CD4-positive, CD25-positive, alpha-beta regulatory T cell (primary cell): Measurements from ENCODE around the gene GGT5. TPM values are rescaled to one million over a fixed set of nuclear protein-coding genes. Genes with fewer than 3 reads are reported as not detected.

Experiments
- ATAC-seq, 2 donors: fragments of 150-1000 bp; cut with Tn5 transposase; one replicate each; pipeline ENCODE4 v1.10.0; 2021; ENCODE audit warnings: low read depth in 2 of 2, moderate number of reproducible peaks in 2 of 2, moderate library complexity in 1 of 2
- DNase-seq, 3 donors: peaks; one replicate each; pipeline versions ENCODE4 v3.0.0 to v3.0.0-alpha.2; 2012 to 2022; ENCODE audit warnings: mixed read lengths in 1 of 3
- H3K27ac ChIP-seq: one replicate; pipeline ENCODE4 v1.7.0; 2013; ENCODE audit warnings: mild to moderate bottlenecking, low read length; ENCODE audit not compliant: insufficient read depth, poor library complexity, severe bottlenecking
- H3K27me3 ChIP-seq: one replicate; pipeline ENCODE4 v1.7.0; 2013; ENCODE audit warnings: low read length; ENCODE audit not compliant: control insufficient read depth, insufficient read depth
- H3K36me3 ChIP-seq: one replicate; pipeline ENCODE4 v1.7.0; 2013; ENCODE audit warnings: mild to moderate bottlenecking, low read length, moderate library complexity; ENCODE audit not compliant: control insufficient read depth, insufficient read depth
- H3K4me1 ChIP-seq: 2 replicates; pipeline ENCODE4 v1.7.0; 2013; ENCODE audit warnings: mild to moderate bottlenecking, low read length; ENCODE audit not compliant: insufficient read depth, control insufficient read depth, poor library complexity, severe bottlenecking
- H3K4me3 ChIP-seq: one replicate; pipeline ENCODE4 v1.7.0; 2013; ENCODE audit warnings: low read depth, mild to moderate bottlenecking, low read length, moderate library complexity
- H3K9me3 ChIP-seq, 2 experiments: 1 replicate in 1 of 2; 2 replicates in 1 of 2; pipeline ENCODE4 v1.7.0; 2013; ENCODE audit warnings: low read length in 2 of 2, mild to moderate bottlenecking in 1 of 2, moderate library complexity in 1 of 2; ENCODE audit not compliant: control insufficient read depth in 2 of 2
- H3K27ac Mint-ChIP-seq, 3 donors: one replicate each; pipeline ENCODE4 v1.8.0; 2020 to 2022; ENCODE audit warnings: mild to moderate bottlenecking in 3 of 3, mixed read lengths in 3 of 3, moderate library complexity in 2 of 3
- H3K27me3 Mint-ChIP-seq: one replicate; pipeline ENCODE4 v1.8.0; 2022; ENCODE audit warnings: mild to moderate bottlenecking, mixed read lengths
- H3K36me3 Mint-ChIP-seq: one replicate; pipeline ENCODE4 v1.8.0; 2020; ENCODE audit warnings: mixed read lengths
- H3K4me1 Mint-ChIP-seq, 4 donors: one replicate each; pipeline ENCODE4 v1.8.0; 2020 to 2022; ENCODE audit warnings: mixed read lengths in 4 of 4, mild to moderate bottlenecking in 1 of 4
- H3K4me3 Mint-ChIP-seq, 4 donors: one replicate each; pipeline ENCODE4 v1.8.0; 2020 to 2022; ENCODE audit warnings: mild to moderate bottlenecking in 4 of 4, mixed read lengths in 4 of 4, moderate library complexity in 3 of 4
- H3K9me3 Mint-ChIP-seq, 7 donors: one replicate each; pipeline ENCODE4 v1.8.0; 2020 to 2022; ENCODE audit warnings: mixed read lengths in 7 of 7, mild to moderate bottlenecking in 3 of 7, moderate library complexity in 2 of 7
- polyA plus RNA-seq, 4 donors: library from polyadenylated mRNA; unstranded; fragments of 300-500 nt; fragmentation: Illumina TruSeq; gene quantifications; one replicate each; pipeline ENCODE4 v1.2.3, GENCODE V29; 2021
- total RNA-seq: library from RNA; stranded (reverse); gene quantifications from one replicate; pipeline ENCODE4 v1.2.3, GENCODE V29; 2022

Gene GGT5
- total and polyA plus RNA-seq, 5 donors from 2014 or later = not detected

DNA sequence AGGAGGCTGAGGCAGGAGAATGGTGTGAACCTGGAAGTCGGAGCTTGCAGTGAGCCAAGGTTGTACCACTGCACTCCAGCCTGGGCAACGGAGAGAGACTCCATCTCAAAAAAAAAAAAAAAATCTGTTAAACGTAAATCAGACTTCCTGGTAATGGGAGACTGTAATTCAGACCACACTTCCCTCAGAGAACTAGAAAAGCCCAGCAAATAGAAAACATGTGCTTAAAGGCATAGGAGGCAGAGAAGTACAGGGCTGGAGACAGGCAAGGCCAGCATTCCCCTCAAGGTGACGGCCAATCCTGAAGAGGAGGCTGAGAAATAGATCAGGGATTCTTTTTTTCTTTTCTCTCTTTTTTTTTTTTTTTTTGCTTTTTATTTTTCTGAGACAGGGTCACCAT, 8.2 kb downstream of the GGT5 start:
- Mint-ChIP-seq H3K4me3 (no peak overlapping the region), H3K9me3 (no peaks in the 10 kb centered on the region), H3K36me3 (no peaks in the 10 kb centered on the region), H3K27me3 (no peaks in the 10 kb centered on the region), H3K27ac (no peak overlapping the region), H3K4me1 (peaks cover 0 to 6% (median 2%) of the 10 kb centered on the region in 4 donors)
- Histone ChIP-seq H3K9me3 (no peaks in the 10 kb centered on the region), H3K27me3 (no peaks in the 10 kb centered on the region), H3K27ac (no peak overlapping the region), H3K4me1 (no peaks in the 10 kb centered on the region), H3K4me3 (no peak overlapping the region), H3K36me3 (no peaks in the 10 kb centered on the region)
- DNase-seq (no peak), ATAC-seq (no peak)

DNA sequence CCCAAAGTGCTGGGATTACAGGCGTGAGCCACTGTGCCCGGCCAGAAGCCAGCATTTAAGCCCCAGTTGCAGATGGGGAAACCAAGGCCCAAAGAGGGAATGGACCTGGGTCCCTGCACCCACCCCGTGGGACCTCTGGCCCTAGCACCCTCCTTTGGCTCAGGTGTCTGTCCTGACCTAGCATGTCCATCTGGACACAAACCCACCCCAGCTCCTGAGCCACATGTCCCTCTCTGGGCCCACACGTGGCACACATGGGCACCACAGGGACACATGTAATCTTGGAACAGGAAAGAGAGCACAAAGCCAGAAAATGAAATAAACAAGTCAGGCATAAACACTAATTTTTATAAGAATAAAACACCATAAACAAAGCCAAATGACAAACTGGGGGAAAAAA, 9.6 kb downstream of the GGT5 start:
- no peak overlapping the region for H3K27ac Mint-ChIP-seq
- no peaks in the 10 kb centered on the region for H3K9me3 Mint-ChIP-seq
- H3K4me3 ChIP-seq = no peak overlapping the region
- no peak for DNase-seq
- H3K36me3 ChIP-seq = no peaks in the 10 kb centered on the region
- H3K9me3 ChIP-seq = no peaks in the 10 kb centered on the region
- no peak for ATAC-seq
- no peaks in the 10 kb centered on the region for H3K4me1 ChIP-seq
- no peaks in the 10 kb centered on the region for H3K27me3 Mint-ChIP-seq
- H3K36me3 Mint-ChIP-seq = no peaks in the 10 kb centered on the region
- H3K4me1 Mint-ChIP-seq = peaks cover 0 to 2% (median 0%) of the 10 kb centered on the region in 4 donors
- no peaks in the 10 kb centered on the region for H3K27me3 ChIP-seq
- H3K27ac ChIP-seq = no peak overlapping the region
- H3K4me3 Mint-ChIP-seq = no peak overlapping the region

DNA sequence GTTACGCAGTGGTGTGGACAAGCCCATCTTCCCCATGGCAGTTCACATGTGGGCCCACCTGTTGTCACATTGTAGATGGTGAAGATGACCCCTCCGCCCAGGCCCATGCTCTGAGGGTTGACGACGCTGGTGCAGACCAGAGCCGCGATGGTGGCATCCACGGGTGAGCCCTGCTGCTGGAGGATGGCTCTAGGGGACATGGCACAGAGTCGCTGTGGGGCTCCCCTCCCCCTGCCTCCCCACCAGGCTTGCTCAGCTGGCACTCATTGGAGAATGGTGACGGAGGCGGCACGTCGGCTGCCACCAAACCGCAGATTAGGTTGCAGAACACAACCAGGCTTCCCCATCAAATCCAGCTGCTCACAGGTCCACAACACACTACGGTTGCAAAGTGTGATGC, 11.1 kb downstream of the GGT5 start:
- Histone ChIP-seq H3K4me3 (no peak overlapping the region), H3K9me3 (no peaks in the 10 kb centered on the region), H3K4me1 (no peaks in the 10 kb centered on the region), H3K27ac (no peak overlapping the region), H3K27me3 (no peaks in the 10 kb centered on the region), H3K36me3 (no peaks in the 10 kb centered on the region)
- H3K27ac Mint-ChIP-seq = no peak overlapping the region
- H3K4me3 Mint-ChIP-seq = no peak overlapping the region
- H3K4me1 Mint-ChIP-seq = peaks cover 0 to 2% (median 0%) of the 10 kb centered on the region in 4 donors
- no peaks in the 10 kb centered on the region for H3K9me3 Mint-ChIP-seq
- ATAC-seq (no peak), DNase-seq (no peak)
- no peaks in the 10 kb centered on the region for H3K36me3 Mint-ChIP-seq
- H3K27me3 Mint-ChIP-seq = no peaks in the 10 kb centered on the region

DNA sequence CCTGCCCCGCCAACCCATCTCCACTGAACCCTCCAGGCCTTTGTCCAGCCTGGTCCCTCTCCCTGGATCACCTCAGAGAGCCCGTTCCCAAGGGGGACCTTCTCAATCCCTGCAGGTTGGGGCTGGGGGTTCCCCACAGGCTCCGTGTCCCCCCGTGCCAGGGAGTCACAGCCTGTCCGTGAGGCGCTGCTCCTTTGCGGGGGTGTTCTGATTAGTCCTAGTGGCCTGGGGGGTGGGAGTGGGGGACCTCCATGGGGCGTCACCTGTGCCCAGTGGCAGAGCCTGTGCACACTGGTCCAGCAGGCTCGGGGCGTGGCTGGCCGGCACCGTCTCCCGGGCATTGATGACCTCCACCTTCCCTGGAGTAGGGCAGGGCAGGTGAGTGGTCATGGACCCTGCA, 11.6 kb downstream of the GGT5 start:
- Histone ChIP-seq H3K27me3 (no peaks in the 10 kb centered on the region), H3K9me3 (no peaks in the 10 kb centered on the region), H3K27ac (no peak overlapping the region), H3K4me3 (no peak overlapping the region), H3K4me1 (no peaks in the 10 kb centered on the region), H3K36me3 (no peaks in the 10 kb centered on the region)
- Mint-ChIP-seq H3K9me3 (no peaks in the 10 kb centered on the region), H3K36me3 (no peaks in the 10 kb centered on the region), H3K4me3 (no peak overlapping the region), H3K27ac (no peak overlapping the region), H3K27me3 (no peaks in the 10 kb centered on the region), H3K4me1 (peaks cover 0 to 2% (median 0%) of the 10 kb centered on the region in 4 donors)
- ATAC-seq (no peak), DNase-seq (no peak)

DNA sequence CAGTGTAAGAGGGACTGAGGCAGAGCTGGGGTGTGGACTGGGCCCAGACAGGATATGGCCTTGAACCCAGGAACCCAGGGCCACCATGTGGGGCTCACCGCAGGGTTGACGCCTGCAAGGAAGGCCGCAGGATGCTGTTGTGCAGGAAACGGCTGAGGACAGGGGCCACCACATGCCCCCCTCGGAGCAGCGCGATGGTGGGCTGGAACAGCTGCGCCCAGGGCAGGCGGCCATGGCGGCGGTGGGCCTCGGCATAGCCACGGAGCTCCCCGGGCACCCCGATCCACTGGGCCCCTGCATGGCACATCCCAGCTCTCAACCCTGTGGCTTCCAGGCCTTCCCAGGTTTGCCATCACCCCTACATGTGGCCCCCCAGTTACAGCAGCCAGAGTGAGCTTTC, 12.2 kb downstream of the GGT5 start:
- Mint-ChIP-seq H3K27me3 (no peaks in the 10 kb centered on the region), H3K9me3 (no peaks in the 10 kb centered on the region), H3K4me1 (peaks cover 0 to 2% (median 0%) of the 10 kb centered on the region in 4 donors), H3K36me3 (no peaks in the 10 kb centered on the region), H3K27ac (no peak overlapping the region), H3K4me3 (no peak overlapping the region)
- Histone ChIP-seq H3K27me3 (no peaks in the 10 kb centered on the region), H3K36me3 (no peaks in the 10 kb centered on the region), H3K27ac (no peak overlapping the region), H3K4me3 (no peak overlapping the region), H3K9me3 (no peaks in the 10 kb centered on the region), H3K4me1 (no peaks in the 10 kb centered on the region)
- DNase-seq = no peak
- no peak for ATAC-seq

DNA sequence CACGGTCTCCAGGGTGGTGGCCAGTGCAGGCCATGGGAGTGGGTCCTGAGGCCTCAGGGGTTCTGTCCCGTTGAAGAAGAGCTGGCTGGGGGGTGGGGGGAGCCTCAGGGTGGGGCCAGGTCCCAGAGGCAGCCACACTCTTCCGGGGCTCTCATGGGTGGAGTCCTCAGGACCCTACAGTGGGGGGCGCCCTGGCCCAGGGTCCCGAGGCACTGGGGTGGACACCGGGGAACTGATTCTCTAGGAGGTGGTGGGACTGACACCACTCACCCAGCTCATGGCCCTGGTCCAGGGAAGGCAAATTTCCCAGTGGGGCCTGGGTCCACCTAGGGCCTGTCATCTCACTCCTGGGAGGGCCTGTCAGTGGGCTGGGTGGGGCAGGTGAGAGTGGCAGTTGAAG, 12.8 kb downstream of the GGT5 start:
- Mint-ChIP-seq H3K36me3 (no peaks in the 10 kb centered on the region), H3K9me3 (no peaks in the 10 kb centered on the region), H3K27ac (no peak overlapping the region), H3K4me1 (peaks cover 0 to 2% (median 0%) of the 10 kb centered on the region in 4 donors), H3K4me3 (no peak overlapping the region), H3K27me3 (no peaks in the 10 kb centered on the region)
- no peaks in the 10 kb centered on the region for H3K9me3 ChIP-seq
- H3K27ac ChIP-seq = no peak overlapping the region
- no peaks in the 10 kb centered on the region for H3K27me3 ChIP-seq
- H3K4me1 ChIP-seq = no peaks in the 10 kb centered on the region
- no peak overlapping the region for H3K4me3 ChIP-seq
- no peaks in the 10 kb centered on the region for H3K36me3 ChIP-seq
- DNase-seq = no peak
- no peak for ATAC-seq

DNA sequence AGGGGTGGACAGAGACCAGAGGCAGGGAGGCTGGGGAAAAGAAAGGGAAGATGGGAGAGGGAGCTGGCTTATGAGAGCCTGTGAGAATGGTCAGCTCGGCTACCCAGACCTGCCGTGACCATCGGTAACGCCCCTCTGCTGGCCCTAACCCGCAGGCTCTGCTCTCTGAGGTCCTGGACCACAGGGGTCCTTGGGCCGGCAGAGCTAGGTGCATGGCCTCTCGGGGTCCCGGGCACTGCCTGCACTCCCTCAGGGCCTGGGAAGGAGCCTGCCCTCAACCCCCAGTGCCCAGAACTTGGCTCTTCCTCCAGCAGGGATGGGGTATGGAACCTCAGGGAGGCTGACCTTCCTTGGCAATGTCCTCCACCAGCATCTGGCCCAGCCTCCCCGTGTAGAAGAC, 13.2 kb downstream of the GGT5 start:
- H3K36me3 Mint-ChIP-seq = no peaks in the 10 kb centered on the region
- Histone ChIP-seq H3K27ac (no peak overlapping the region), H3K4me3 (no peak overlapping the region), H3K9me3 (no peaks in the 10 kb centered on the region), H3K36me3 (no peaks in the 10 kb centered on the region), H3K4me1 (no peaks in the 10 kb centered on the region), H3K27me3 (no peaks in the 10 kb centered on the region)
- no peak for DNase-seq
- no peak overlapping the region for H3K27ac Mint-ChIP-seq
- no peak for ATAC-seq
- H3K9me3 Mint-ChIP-seq = no peaks in the 10 kb centered on the region
- no peak overlapping the region for H3K4me3 Mint-ChIP-seq
- peaks cover 0 to 2% (median 0%) of the 10 kb centered on the region in 4 donors for H3K4me1 Mint-ChIP-seq
- H3K27me3 Mint-ChIP-seq = no peaks in the 10 kb centered on the region

DNA sequence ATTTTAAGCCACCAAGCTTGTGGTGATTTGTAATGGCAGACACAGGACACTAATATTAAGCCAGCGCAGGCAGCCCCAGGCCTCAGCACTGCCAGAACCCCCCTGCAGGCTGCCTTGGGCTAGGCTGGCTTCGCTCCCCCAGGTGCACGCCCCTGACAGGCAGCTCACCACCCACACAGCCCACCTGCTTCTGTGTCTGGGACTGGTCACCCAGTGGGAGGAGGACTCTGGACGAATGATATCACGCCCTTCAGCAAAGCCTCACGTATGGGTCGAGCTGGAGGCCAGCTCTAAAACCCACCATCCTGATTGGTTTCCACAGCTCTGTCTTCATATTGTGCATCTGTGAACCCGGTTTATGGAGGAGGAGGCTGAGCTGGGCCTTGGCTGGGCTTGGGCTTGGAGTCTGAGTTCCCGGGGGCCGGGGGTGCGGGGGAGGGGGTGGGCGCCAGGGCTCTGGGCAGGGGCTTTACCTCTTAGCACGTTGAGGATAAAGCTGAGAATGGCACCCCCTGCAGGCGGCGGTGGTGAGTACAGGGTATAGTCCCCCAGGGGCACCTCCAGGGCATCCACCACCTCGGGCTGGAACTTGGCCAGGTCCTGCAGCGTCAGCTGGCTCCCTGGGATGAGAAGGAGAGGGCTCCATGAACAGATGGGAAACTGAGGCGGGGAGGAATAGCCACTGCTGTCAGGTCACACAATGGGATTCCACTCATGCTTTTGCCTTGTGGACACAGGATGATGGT, 13.8 kb downstream of the GGT5 start:
- Histone ChIP-seq H3K36me3 (no peaks in the 10 kb centered on the region), H3K9me3 (no peaks in the 10 kb centered on the region), H3K4me1 (no peaks in the 10 kb centered on the region), H3K4me3 (no peak overlapping the region), H3K27ac (no peak overlapping the region), H3K27me3 (no peaks in the 10 kb centered on the region)
- no peaks in the 10 kb centered on the region for H3K27me3 Mint-ChIP-seq
- H3K9me3 Mint-ChIP-seq = no peaks in the 10 kb centered on the region
- no peaks in the 10 kb centered on the region for H3K36me3 Mint-ChIP-seq
- peak; percentile 26 to 51 (median 40) for DNase-seq
- ATAC-seq = peak; percentile 46 to 63
- peak overlapping the region in 1 of 3 donors; percentile 65 for H3K27ac Mint-ChIP-seq
- no peak overlapping the region for H3K4me3 Mint-ChIP-seq
- H3K4me1 Mint-ChIP-seq = peaks cover 0 to 2% (median 0%) of the 10 kb centered on the region in 4 donors
